Measurements from ENCODE around the gene CFAP68.

Gene CFAP68, protein sequence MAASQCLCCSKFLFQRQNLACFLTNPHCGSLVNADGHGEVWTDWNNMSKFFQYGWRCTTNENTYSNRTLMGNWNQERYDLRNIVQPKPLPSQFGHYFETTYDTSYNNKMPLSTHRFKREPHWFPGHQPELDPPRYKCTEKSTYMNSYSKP

DNA sequence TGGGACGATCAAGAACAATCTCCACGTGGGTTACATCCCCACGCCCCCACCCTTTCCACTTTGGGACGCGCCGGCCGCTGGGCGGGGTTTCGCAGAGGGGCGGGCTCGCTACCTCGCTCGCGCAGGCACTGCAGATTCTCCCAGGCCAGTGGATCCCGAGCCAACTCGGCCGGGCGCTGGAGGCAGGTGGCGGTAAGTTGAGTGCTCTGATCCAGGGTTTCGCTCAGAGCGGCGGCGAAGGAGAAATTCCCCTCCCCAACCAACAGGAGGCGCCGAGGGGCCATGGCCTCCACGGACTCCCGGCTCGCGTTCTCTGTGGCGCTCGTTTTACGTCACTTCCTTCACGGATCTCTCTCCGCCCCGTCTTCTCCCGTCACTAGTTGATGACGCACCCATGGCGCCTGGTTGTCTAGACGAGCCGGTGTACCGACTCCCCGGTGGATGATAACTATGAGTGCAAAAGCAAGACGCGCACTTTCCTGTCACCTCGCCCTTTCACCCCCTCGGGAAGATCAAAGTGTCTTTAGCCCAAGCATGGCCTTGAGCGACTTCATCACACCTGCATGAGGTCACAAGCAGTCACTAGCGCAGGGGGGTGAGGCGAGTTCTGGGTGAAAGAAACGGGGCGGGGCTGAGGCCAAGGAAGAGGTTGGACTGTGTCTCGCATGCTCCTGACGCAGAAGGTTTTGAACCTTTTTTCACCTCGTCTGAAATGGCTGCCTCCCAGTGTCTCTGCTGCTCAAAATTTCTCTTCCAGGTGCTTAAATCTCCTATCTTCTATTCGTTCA lies at the start of gene CFAP68, which contains the start of gene FDXACB1:
CFAP68 (plus strand) TSS at position 693 of the 788 bp plus-strand sequence; CDS start at position 713, 20 bp downstream.
FDXACB1 (minus strand) TSS at position 317 of the 788 bp plus-strand sequence; CDS start at position 284, 33 bp downstream.
- no peaks in the 10 kb centered on the region for H3K9me2 ChIP-seq (ENCODE audit: low read depth, low read length)
- peak within 1 kb of the TSS; percentile 79 for H3K27ac ChIP-seq (ENCODE audit: low read depth, low read length, poor library complexity, severe bottlenecking)
- H3K4me3 ChIP-seq (ENCODE audit: low read depth, low read length, poor library complexity, severe bottlenecking), result peak within 1 kb of the TSS; percentile 69
- peak within 1 kb of the TSS; percentile 80 for H3K9ac ChIP-seq (ENCODE audit: low read length)
- no peaks in the 10 kb centered on the region for H3K9me3 ChIP-seq (ENCODE audit: low read length)
- peaks cover 26% of the 10 kb centered on the region for H3K4me1 ChIP-seq (ENCODE audit: insufficient read depth, low read length, severe bottlenecking)
- TF ChIP-seq, protein P1, sequence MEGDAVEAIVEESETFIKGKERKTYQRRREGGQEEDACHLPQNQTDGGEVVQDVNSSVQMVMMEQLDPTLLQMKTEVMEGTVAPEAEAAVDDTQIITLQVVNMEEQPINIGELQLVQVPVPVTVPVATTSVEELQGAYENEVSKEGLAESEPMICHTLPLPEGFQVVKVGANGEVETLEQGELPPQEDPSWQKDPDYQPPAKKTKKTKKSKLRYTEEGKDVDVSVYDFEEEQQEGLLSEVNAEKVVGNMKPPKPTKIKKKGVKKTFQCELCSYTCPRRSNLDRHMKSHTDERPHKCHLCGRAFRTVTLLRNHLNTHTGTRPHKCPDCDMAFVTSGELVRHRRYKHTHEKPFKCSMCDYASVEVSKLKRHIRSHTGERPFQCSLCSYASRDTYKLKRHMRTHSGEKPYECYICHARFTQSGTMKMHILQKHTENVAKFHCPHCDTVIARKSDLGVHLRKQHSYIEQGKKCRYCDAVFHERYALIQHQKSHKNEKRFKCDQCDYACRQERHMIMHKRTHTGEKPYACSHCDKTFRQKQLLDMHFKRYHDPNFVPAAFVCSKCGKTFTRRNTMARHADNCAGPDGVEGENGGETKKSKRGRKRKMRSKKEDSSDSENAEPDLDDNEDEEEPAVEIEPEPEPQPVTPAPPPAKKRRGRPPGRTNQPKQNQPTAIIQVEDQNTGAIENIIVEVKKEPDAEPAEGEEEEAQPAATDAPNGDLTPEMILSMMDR (IDR thresholded peaks at IDR 0.05; ENCODE audit: low read length), result peak; percentile 99
- TF ChIP-seq EZH2 (IDR thresholded peaks at IDR 0.05; ENCODE audit: borderline replicate concordance, low read length), result no peak
- no peaks in the 10 kb centered on the region for H3K27me3 ChIP-seq (ENCODE audit: insufficient read depth, low read length)
- peak within 1 kb of the TSS; percentile 90 for H3K4me2 ChIP-seq (ENCODE audit: low read length)
- 0 out of 2 replicates have a peak, but pooled peaks cover 9% of the 10 kb centered on the region for H3F3A ChIP-seq (ENCODE audit: insufficient read depth, low read length)
- peak within 1 kb of the TSS; percentile 96 for H2AFZ ChIP-seq (ENCODE audit: low read length)
- H4K20me1 ChIP-seq (ENCODE audit: insufficient read depth, low read length), result no peaks in the 10 kb centered on the region
- H3K36me3 ChIP-seq (ENCODE audit: insufficient read depth, low read length), result peaks cover 22% of the 10 kb centered on the region; the same call in 1 of the 2 replicates
- H3K79me2 ChIP-seq (ENCODE audit: insufficient read depth, low read length), result no peaks in the 10 kb centered on the region

DNA sequence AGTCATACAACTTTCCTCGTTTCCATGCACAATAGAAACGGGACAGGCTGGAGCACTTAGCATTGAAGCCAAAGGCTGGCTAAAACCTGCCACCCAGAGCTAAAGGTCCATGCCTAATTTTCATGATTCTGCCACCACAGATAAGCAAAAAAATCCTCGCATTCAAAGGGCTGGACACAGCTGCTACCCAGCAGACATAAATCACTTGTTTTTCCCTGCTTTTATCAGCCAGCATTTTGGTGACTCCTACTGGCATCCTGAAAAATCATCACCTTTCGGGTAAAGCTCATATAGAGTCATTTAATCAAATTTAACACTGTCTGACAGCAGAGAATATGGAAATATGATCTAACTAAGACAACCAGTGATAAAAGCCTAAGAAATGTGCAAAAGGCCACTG lies 45.8 kb upstream of the CFAP68 start:
- Histone ChIP-seq H3K9me2 (ENCODE audit: low read depth, low read length) (no peaks in the 10 kb centered on the region), H3K27ac (ENCODE audit: low read depth, low read length, poor library complexity, severe bottlenecking) (no peak overlapping the region), H3K36me3 (ENCODE audit: insufficient read depth, low read length) (peaks cover 54% of the 10 kb centered on the region; the same call in 1 of the 2 replicates), H3K4me2 (ENCODE audit: low read length) (no peak overlapping the region), H3K27me3 (ENCODE audit: insufficient read depth, low read length) (no peaks in the 10 kb centered on the region), H2AFZ (ENCODE audit: low read length) (no peak overlapping the region), H3K79me2 (ENCODE audit: insufficient read depth, low read length) (no peaks in the 10 kb centered on the region), H4K20me1 (ENCODE audit: insufficient read depth, low read length) (no peaks in the 10 kb centered on the region), H3K4me3 (ENCODE audit: low read depth, low read length, poor library complexity, severe bottlenecking) (no peak overlapping the region), H3F3A (ENCODE audit: insufficient read depth, low read length) (no peaks in the 10 kb centered on the region), H3K4me1 (ENCODE audit: insufficient read depth, low read length, severe bottlenecking) (no peaks in the 10 kb centered on the region), H3K9ac (ENCODE audit: low read length) (no peak overlapping the region), H3K9me3 (ENCODE audit: low read length) (no peaks in the 10 kb centered on the region)
- TF ChIP-seq EZH2 (IDR thresholded peaks at IDR 0.05; ENCODE audit: borderline replicate concordance, low read length), result no peak
- TF ChIP-seq, protein P1 (IDR thresholded peaks at IDR 0.05; ENCODE audit: low read length), result peak; percentile 22; the same call in 1 of the 2 replicates

DNA sequence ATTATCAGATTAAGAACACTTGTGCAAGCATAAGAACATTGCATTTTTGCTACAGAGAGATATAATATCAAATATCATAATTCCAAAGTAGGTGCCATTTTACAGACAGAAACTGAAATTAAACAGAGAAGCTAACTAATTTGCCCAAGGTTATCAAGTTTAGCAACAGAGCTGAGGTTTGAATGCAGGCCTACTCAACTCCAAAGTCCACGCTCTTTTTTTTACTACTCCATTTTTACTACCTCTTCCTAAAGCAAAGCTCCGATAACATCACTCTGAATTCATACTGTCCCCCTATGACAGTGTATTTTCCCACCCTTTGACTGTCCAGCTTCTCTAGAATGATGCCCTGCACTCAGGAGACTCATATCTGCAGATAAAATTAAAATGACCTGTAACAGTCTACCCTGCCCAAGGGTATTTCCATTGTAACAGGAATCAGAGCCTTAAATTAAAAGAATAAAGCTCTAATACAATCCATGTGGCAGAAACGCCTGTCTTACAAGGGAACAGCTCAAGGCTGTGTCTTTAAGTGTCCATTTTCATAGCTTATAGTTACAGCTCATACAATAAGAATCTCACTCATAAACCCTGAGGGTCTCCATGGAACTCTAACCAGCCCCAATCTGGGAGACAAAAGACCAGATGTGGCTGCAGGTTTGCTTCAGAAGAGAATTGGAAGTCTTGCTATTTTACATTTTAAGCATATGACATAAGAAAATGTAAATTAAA lies 44.7 kb upstream of the CFAP68 start:
- H3K9ac ChIP-seq (ENCODE audit: low read length), result no peak overlapping the region
- no peaks in the 10 kb centered on the region for H4K20me1 ChIP-seq (ENCODE audit: insufficient read depth, low read length)
- no peak overlapping the region for H2AFZ ChIP-seq (ENCODE audit: low read length)
- H3F3A ChIP-seq (ENCODE audit: insufficient read depth, low read length), result no peaks in the 10 kb centered on the region
- H3K4me1 ChIP-seq (ENCODE audit: insufficient read depth, low read length, severe bottlenecking), result no peaks in the 10 kb centered on the region
- no peaks in the 10 kb centered on the region for H3K27me3 ChIP-seq (ENCODE audit: insufficient read depth, low read length)
- H3K27ac ChIP-seq (ENCODE audit: low read depth, low read length, poor library complexity, severe bottlenecking), result no peak overlapping the region
- no peaks in the 10 kb centered on the region for H3K9me3 ChIP-seq (ENCODE audit: low read length)
- TF ChIP-seq, protein P1 (IDR thresholded peaks at IDR 0.05; ENCODE audit: low read length), result no peak
- TF ChIP-seq EZH2 (IDR thresholded peaks at IDR 0.05; ENCODE audit: borderline replicate concordance, low read length), result no peak
- H3K4me3 ChIP-seq (ENCODE audit: low read depth, low read length, poor library complexity, severe bottlenecking), result no peak overlapping the region
- no peaks in the 10 kb centered on the region for H3K9me2 ChIP-seq (ENCODE audit: low read depth, low read length)
- peaks cover 54% of the 10 kb centered on the region; the same call in 1 of the 2 replicates for H3K36me3 ChIP-seq (ENCODE audit: insufficient read depth, low read length)
- no peaks in the 10 kb centered on the region for H3K79me2 ChIP-seq (ENCODE audit: insufficient read depth, low read length)
- H3K4me2 ChIP-seq (ENCODE audit: low read length), result no peak overlapping the region

Data from OCI-LY1 (cell line).